Body of pancreas (tissue), 4 donors: ENCODE results near the gene ANO3. TPM values are rescaled to one million over a fixed set of nuclear protein-coding genes. Genes with fewer than 3 reads are reported as not detected.

ENCODE experiments used
- ATAC-seq: fragments of 150-250 bp; one replicate; pipeline ENCODE4 v1.9.1; 2016
- DNase-seq, 4 donors: peaks; one replicate each; pipeline ENCODE4 v3.0.0-alpha.2; 2019
- H3K27ac ChIP-seq, 4 donors: fragments of 200-600 bp; sonication (generic); 1 replicate in 3 of 4; 2 replicates in 1 of 4; pipeline versions ENCODE4 v1.5.1 to v1.6.1; 2016 to 2019; ENCODE audit warnings: mild to moderate bottlenecking in 1 of 4, mixed read lengths in 1 of 4, moderate library complexity in 1 of 4
- H3K27me3 ChIP-seq, 2 donors: fragments of 200-600 bp; sonication (generic); one replicate each; pipeline ENCODE4 v1.6.0; 2016; ENCODE audit warnings: mild to moderate bottlenecking in 1 of 2
- H3K36me3 ChIP-seq, 2 donors: fragments of 200-600 bp; sonication (generic); replicated peaks in 1 of 2; 2 replicates each; pipeline ENCODE4 v1.5.1; 2016; ENCODE audit warnings: low read depth in 2 of 2; ENCODE audit not compliant: insufficient read depth in 1 of 2
- H3K4me1 ChIP-seq: fragments of 200-600 bp; sonication (generic); one replicate; pipeline ENCODE4 v1.6.0; 2016
- H3K4me3 ChIP-seq, 2 donors: fragments of 200-600 bp; sonication (generic); 1 replicate in 1 of 2; 2 replicates in 1 of 2; pipeline ENCODE4 v1.5.1; 2016 to 2019
- H3K9me3 ChIP-seq, 3 donors: fragments of 200-600 bp; sonication (generic); 1 replicate in 2 of 3; 2 replicates in 1 of 3; pipeline ENCODE4 v1.5.1; 2016
- CTCF ChIP-seq, 7 experiments: fragments of 450-650 bp in 4 of 7; fragments of 200-600 bp in 3 of 7; sonication (generic) in 3 of 7; IDR thresholded peaks; one replicate each; pipeline ENCODE4 v1.5.1; 2016 to 2019; ENCODE audit warnings: antibody characterized with exemption in 7 of 7
- POLR2A ChIP-seq, 3 donors: fragments of 450-650 bp; IDR thresholded peaks; one replicate each; pipeline ENCODE4 v1.6.1; 2016; ENCODE audit warnings: antibody characterized with exemption in 3 of 3, mild to moderate bottlenecking in 2 of 3
- WGBS, 2 donors: methylation state at CpG; one replicate each; pipeline ENCODE4 v1.1.5; 2017; 5-methylcytosine and 5-hydroxymethylcytosine counted together
- intact Hi-C: fragments of 100-400 bp; cut with DNase I; formaldehyde crosslinking; loops from one replicate; pipeline ENCODE4 v1.15.1; 2023
- total RNA-seq, 2 donors: library from RNA; depleted of rRNA; stranded (reverse); fragments of >200 nt; gene quantifications; one replicate each; pipeline ENCODE4 v1.1.0, GENCODE V29; 2016

The ANO3 gene
- total RNA-seq, 2 donors from 2014 or later = 0.52 to 5.3 TPM

GRCh38 chr11:26490546-26490945 is 158.6 kb downstream of the ANO3 start:
- no peaks in the 10 kb centered on the region for H3K4me1 ChIP-seq
- no peak overlapping the region for H3K27ac ChIP-seq
- no peak for ATAC-seq
- intact Hi-C loops = no loop called here
- H3K9me3 ChIP-seq = no peaks in the 10 kb centered on the region
- H3K27me3 ChIP-seq = no peaks in the 10 kb centered on the region
- no peak overlapping the region for H3K4me3 ChIP-seq
- DNase-seq = no peak
- no peaks in the 10 kb centered on the region for H3K36me3 ChIP-seq
- 51 to 61% methylated on average over 6 of the region's 6 CpGs for WGBS, 2 donors
- TF ChIP-seq POLR2A (IDR thresholded peaks at IDR 0.05) = no peak
- no peak for TF ChIP-seq CTCF (IDR thresholded peaks at IDR 0.05)

DNA sequence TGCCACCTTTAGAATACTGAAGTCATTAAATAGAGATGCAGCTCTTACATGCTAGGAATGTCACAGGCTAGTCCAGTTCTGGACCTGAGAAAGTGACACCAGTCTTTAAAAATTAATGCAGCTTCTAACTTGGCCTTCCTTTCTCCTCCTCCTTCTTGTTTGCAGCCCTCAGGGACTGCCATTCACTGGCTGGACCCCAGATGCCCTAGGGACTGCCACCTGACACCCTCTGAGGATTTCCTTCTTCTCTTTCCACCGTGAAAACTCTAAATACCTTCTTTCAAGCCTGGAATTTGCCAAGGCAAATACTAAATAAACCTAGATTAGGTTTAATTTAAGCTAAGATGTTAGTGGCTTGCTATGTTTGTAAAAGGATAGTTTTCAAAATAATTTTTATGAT is 161.7 kb downstream of the ANO3 start:
- no peak for ATAC-seq
- H3K9me3 ChIP-seq = no peaks in the 10 kb centered on the region
- 17 to 18% methylated on average over 1 of the region's 1 CpG for WGBS, 2 donors

DNA sequence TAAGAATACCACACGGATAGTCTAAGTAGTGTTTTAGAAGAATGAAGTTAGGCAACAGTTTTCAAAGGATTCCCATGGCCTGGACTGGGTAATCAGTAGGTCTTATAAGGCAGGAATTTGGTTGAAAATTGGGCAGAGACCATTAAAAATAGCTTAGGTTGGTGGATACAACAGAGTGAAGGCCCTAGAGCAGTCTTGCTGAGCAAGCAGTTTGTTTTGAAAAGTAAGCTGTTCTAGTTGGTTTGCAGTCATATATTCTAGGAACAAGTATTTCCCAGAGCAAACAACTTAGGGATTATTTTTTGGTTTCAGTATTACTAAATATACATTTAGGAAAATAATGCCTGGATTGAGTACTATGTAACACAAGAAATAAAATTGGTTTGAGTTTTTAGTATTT is 175.3 kb downstream of the ANO3 start:
- Histone ChIP-seq H3K4me3 (no peak overlapping the region), H3K36me3 (no peaks in the 10 kb centered on the region), H3K27ac (no peak overlapping the region), H3K4me1 (no peaks in the 10 kb centered on the region), H3K9me3 (no peaks in the 10 kb centered on the region), H3K27me3 (no peaks in the 10 kb centered on the region)
- DNase-seq (no peak), ATAC-seq (no peak)
- WGBS, 2 donors = 0 to 30% methylated on average over 1 of the region's 1 CpG
- intact Hi-C loops = no loop called here
- TF ChIP-seq CTCF (IDR thresholded peaks at IDR 0.05) (no peak), POLR2A (IDR thresholded peaks at IDR 0.05) (no peak)

More for the DNA sequence above, 161.7 kb downstream of the ANO3 start:
- Histone ChIP-seq H3K27me3 (no peaks in the 10 kb centered on the region), H3K36me3 (no peaks in the 10 kb centered on the region), H3K4me3 (no peak overlapping the region), H3K4me1 (no peaks in the 10 kb centered on the region), H3K27ac (no peak overlapping the region)
- no peak for TF ChIP-seq CTCF (IDR thresholded peaks at IDR 0.05)
- TF ChIP-seq POLR2A (IDR thresholded peaks at IDR 0.05) = no peak
- intact Hi-C loops = no loop called here
- no peak for DNase-seq

DNA sequence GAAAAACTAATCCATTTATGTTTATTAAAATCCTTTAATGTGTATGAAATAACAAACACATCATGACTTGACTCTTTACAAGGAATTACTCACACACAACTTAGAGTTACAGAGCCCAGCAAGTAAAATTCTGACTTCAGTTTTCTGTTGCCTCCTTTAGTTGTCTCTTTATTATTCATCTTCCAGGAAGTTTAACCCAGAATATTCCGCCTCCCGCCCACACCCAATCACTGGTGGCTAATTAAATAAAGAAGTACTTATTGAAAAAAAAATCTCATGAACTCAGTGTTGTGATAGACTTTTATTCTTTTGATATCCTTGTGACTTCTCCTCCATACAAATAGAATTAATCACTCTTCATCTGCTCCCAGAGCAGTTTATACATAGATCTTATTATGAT is 178.2 kb downstream of the ANO3 start:
- H3K4me1 ChIP-seq = no peaks in the 10 kb centered on the region
- ATAC-seq (no peak), DNase-seq (no peak)
- TF ChIP-seq CTCF (IDR thresholded peaks at IDR 0.05) (no peak), POLR2A (IDR thresholded peaks at IDR 0.05) (no peak)
- H3K27me3 ChIP-seq = no peaks in the 10 kb centered on the region
- no peaks in the 10 kb centered on the region for H3K9me3 ChIP-seq
- H3K36me3 ChIP-seq = no peaks in the 10 kb centered on the region
- H3K4me3 ChIP-seq = no peak overlapping the region
- H3K27ac ChIP-seq = no peak overlapping the region
- intact Hi-C loops = no loop called here
- 81 to 93% methylated on average over 2 of the region's 2 CpGs for WGBS, 2 donors

GRCh38 chr11:26510756-26511155 is 178.8 kb downstream of the ANO3 start:
- WGBS, 2 donors = 52 to 66% methylated on average over 2 of the region's 2 CpGs
- TF ChIP-seq POLR2A (IDR thresholded peaks at IDR 0.05) (no peak), CTCF (IDR thresholded peaks at IDR 0.05) (no peak)

More at GRCh38 chr11:26510756-26511155, 178.8 kb downstream of the ANO3 start:
- intact Hi-C loops = no loop called here
- Histone ChIP-seq H3K9me3 (no peaks in the 10 kb centered on the region), H3K4me3 (no peak overlapping the region), H3K27me3 (no peaks in the 10 kb centered on the region), H3K4me1 (no peaks in the 10 kb centered on the region), H3K27ac (no peak overlapping the region), H3K36me3 (no peaks in the 10 kb centered on the region)
- ATAC-seq = no peak
- DNase-seq = no peak
